CD14-positive monocyte (primary cell): ENCODE data around the gene EPB41L4A. TPM values are rescaled to one million over a fixed set of nuclear protein-coding genes. Genes with fewer than 3 reads are reported as not detected.
"Not testable (repeated sequence)": the region's sequence is repeated elsewhere in the genome, so short reads cannot be mapped to it uniquely, and the experiment has no call there.

Experiments
- DNase-seq, 3 donors: peaks; one replicate each; pipeline ENCODE4 v3.0.0-alpha.2; 2011 to 2022
- H2AFZ ChIP-seq: 2 replicates; pipeline ENCODE4 v1.6.0; 2012; ENCODE audit warnings: mild to moderate bottlenecking, low read depth, low read length, inconsistent platforms; ENCODE audit not compliant: insufficient read depth, poor library complexity, severe bottlenecking
- H3K27ac ChIP-seq, 2 donors: 1 replicate in 1 of 2; 2 replicates in 1 of 2; pipeline ENCODE4 v1.5.1; 2012 to 2013; ENCODE audit warnings: low read length in 2 of 2, control low read depth in 1 of 2, inconsistent platforms in 1 of 2, low read depth in 1 of 2, mild to moderate bottlenecking in 1 of 2
- H3K27me3 ChIP-seq, 2 donors: one replicate each; pipeline versions ENCODE4 v1.6.0 to v1.6.1; 2011 to 2013; ENCODE audit warnings: low read length in 2 of 2; ENCODE audit not compliant: control insufficient read depth in 2 of 2, insufficient read depth in 2 of 2
- H3K36me3 ChIP-seq, 2 donors: replicated peaks in 1 of 2; 1 replicate in 1 of 2; 2 replicates in 1 of 2; pipeline versions ENCODE4 v1.5.1 to v1.6.1; 2012 to 2013; ENCODE audit warnings: low read length in 2 of 2, control low read depth in 1 of 2, inconsistent platforms in 1 of 2, mild to moderate bottlenecking in 1 of 2; ENCODE audit not compliant: insufficient read depth in 2 of 2, control insufficient read depth in 1 of 2
- H3K4me1 ChIP-seq, 2 donors: 1 replicate in 1 of 2; 2 replicates in 1 of 2; pipeline versions ENCODE4 v1.5.1 to v1.6.1; 2012 to 2013; ENCODE audit warnings: low read length in 2 of 2, control low read depth in 1 of 2, inconsistent platforms in 1 of 2, mild to moderate bottlenecking in 1 of 2, moderate library complexity in 1 of 2; ENCODE audit not compliant: insufficient read depth in 2 of 2, control insufficient read depth in 1 of 2
- H3K4me2 ChIP-seq: replicated peaks from 2 replicates; pipeline ENCODE3; 2012; ENCODE audit warnings: low read length, moderate library complexity, mild to moderate bottlenecking; ENCODE audit not compliant: poor library complexity, severe bottlenecking; ENCODE audit errors: extremely low read depth
- H3K4me3 ChIP-seq, 3 experiments: fragments of 200-600 bp in 1 of 3; sonication (generic) in 1 of 3; replicated peaks in 1 of 3; 1 replicate in 2 of 3; 2 replicates in 1 of 3; pipeline ENCODE4 v1.5.1; 2011 to 2013; ENCODE audit warnings: low read length in 3 of 3, mild to moderate bottlenecking in 3 of 3, control low read depth in 2 of 3, low read depth in 2 of 3, inconsistent platforms in 1 of 3, moderate library complexity in 1 of 3
- H3K79me2 ChIP-seq: 2 replicates; pipeline ENCODE4 v1.6.0; 2012; ENCODE audit warnings: mild to moderate bottlenecking, control low read depth, inconsistent platforms, low read length, moderate library complexity; ENCODE audit not compliant: insufficient read depth
- H3K9ac ChIP-seq: 2 replicates; pipeline ENCODE4 v1.6.0; 2017; ENCODE audit warnings: low read length, mild to moderate bottlenecking; ENCODE audit not compliant: insufficient read depth, poor library complexity, severe bottlenecking
- H3K9me3 ChIP-seq, 2 donors: replicated peaks in 1 of 2; 1 replicate in 1 of 2; 2 replicates in 1 of 2; pipeline versions ENCODE4 v1.5.1 to v1.6.1; 2012 to 2013; ENCODE audit warnings: low read length in 2 of 2, control low read depth in 1 of 2; ENCODE audit not compliant: control insufficient read depth in 1 of 2, insufficient read depth in 1 of 2
- H4K20me1 ChIP-seq: 2 replicates; pipeline ENCODE4 v1.6.0; 2012; ENCODE audit warnings: mild to moderate bottlenecking, low read length, control low read depth, moderate library complexity; ENCODE audit not compliant: insufficient read depth
- H3K27ac Mint-ChIP-seq, 7 donors: one replicate each; pipeline ENCODE4 v1.8.0; 2020; ENCODE audit warnings: mild to moderate bottlenecking in 7 of 7, mixed read lengths in 7 of 7, moderate library complexity in 6 of 7, inconsistent platforms in 2 of 7
- H3K27me3 Mint-ChIP-seq, 3 donors: one replicate each; pipeline ENCODE4 v1.8.0; 2021 to 2022; ENCODE audit warnings: low read depth in 3 of 3, mild to moderate bottlenecking in 3 of 3, mixed read lengths in 3 of 3, moderate library complexity in 3 of 3, inconsistent platforms in 1 of 3
- H3K36me3 Mint-ChIP-seq, 2 donors: one replicate each; pipeline ENCODE4 v1.8.0; 2020; ENCODE audit warnings: mixed read lengths in 2 of 2, inconsistent platforms in 1 of 2, mild to moderate bottlenecking in 1 of 2
- H3K4me1 Mint-ChIP-seq: one replicate; pipeline ENCODE4 v1.8.0; 2020; ENCODE audit warnings: mild to moderate bottlenecking, mixed read lengths
- H3K4me3 Mint-ChIP-seq, 2 donors: one replicate each; pipeline ENCODE4 v1.8.0; 2020; ENCODE audit warnings: mild to moderate bottlenecking in 2 of 2, mixed read lengths in 2 of 2, moderate library complexity in 1 of 2
- H3K9me3 Mint-ChIP-seq, 7 donors: one replicate each; pipeline ENCODE4 v1.8.0; 2020 to 2022; ENCODE audit warnings: mixed read lengths in 7 of 7, mild to moderate bottlenecking in 6 of 7, moderate library complexity in 6 of 7, inconsistent platforms in 2 of 7
- CTCF ChIP-seq: fragments of 200-600 bp; IDR thresholded peaks from one replicate; pipeline ENCODE4 v1.8.0; 2022; ENCODE audit warnings: antibody characterized with exemption, mild to moderate bottlenecking
- WGBS: methylation state at CpG from one replicate; pipeline ENCODE4 v1.1.5; 2013; ENCODE audit warnings: missing lambda C conversion rate; ENCODE audit not compliant: insufficient coverage; 5-methylcytosine and 5-hydroxymethylcytosine counted together
- intact Hi-C, 2 donors: fragments of 100-400 bp; cut with micrococcal nuclease; formaldehyde crosslinking; loops; one replicate each; pipeline versions ENCODE4 v1.15.0 to v1.15.1; 2023
- polyA plus RNA-seq, 3 donors: library from polyadenylated mRNA; depleted of rRNA in 1 of 3; unstranded in 2 of 3; stranded (reverse) in 1 of 3; fragments of 300-500 nt in 2 of 3; fragments of >200 nt in 1 of 3; fragmentation: Illumina TruSeq in 2 of 3; gene quantifications; 1 replicate in 2 of 3; 2 replicates in 1 of 3; pipeline ENCODE4 v1.2.3, GENCODE V29; 2012 to 2021

The EPB41L4A gene
- polyA plus RNA-seq, 3 donors, result 0.01 to 0.05 TPM; not detected in 1

GRCh38 chr5:112366987-112367386 is 52.1 kb downstream of the EPB41L4A start:
- Histone ChIP-seq H3K4me1 (no peaks in the 10 kb centered on the region), H3K27ac (no peak overlapping the region), H3K4me2 (no peak overlapping the region), H2AFZ (no peak overlapping the region), H3K9me3 (no peaks in the 10 kb centered on the region), H3K4me3 (no peak overlapping the region), H4K20me1 (no peaks in the 10 kb centered on the region), H3K27me3 (no peaks in the 10 kb centered on the region), H3K9ac (no peak overlapping the region), H3K79me2 (no peaks in the 10 kb centered on the region), H3K36me3 (no peaks in the 10 kb centered on the region)
- intact Hi-C loops, result no loop called here
- Mint-ChIP-seq H3K4me1 (no peaks in the 10 kb centered on the region), H3K9me3 (peaks cover 0 to 4% (median 0%) of the 10 kb centered on the region in 7 donors), H3K36me3 (no peaks in the 10 kb centered on the region), H3K27ac (no peak overlapping the region), H3K4me3 (no peak overlapping the region), H3K27me3 (peaks cover 0 to 2% (median 0%) of the 10 kb centered on the region in 3 donors)
- no peak for DNase-seq
- WGBS, result 94% methylated on average over 2 of the region's 2 CpGs
- no peak for TF ChIP-seq CTCF

DNA sequence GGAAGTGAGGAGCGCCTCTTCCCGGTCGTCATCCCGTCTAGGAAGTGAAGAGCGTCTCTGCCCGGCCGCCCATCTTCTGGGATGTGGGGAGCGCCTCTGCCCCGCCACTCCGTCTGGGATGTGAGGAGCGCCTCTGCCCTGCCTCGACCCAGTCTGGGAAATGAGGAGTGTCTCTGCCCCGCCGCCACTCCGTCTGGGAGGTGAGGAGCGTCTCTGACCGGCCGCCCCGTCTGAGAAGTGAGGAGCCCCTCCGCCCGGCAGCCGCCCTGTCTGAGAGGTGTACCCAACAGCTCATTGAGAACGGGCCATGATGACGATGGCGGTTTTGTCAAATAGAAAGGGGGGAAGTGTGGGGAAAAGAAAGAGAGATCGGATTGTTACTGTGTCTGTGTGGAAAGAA is 58.3 kb downstream of the EPB41L4A start:
- DNase-seq, H3K27ac ChIP-seq, H3K36me3 ChIP-seq, H3K4me2 ChIP-seq, H3K9me3 ChIP-seq, H3K27me3 Mint-ChIP-seq, intact Hi-C loops, H4K20me1 ChIP-seq, H2AFZ ChIP-seq, H3K9ac ChIP-seq, H3K4me1 Mint-ChIP-seq, H3K4me1 ChIP-seq, H3K4me3 Mint-ChIP-seq, H3K27me3 ChIP-seq, H3K79me2 ChIP-seq, H3K4me3 ChIP-seq, H3K27ac Mint-ChIP-seq, H3K36me3 Mint-ChIP-seq: not testable (repeated sequence)
- peaks cover 3 to 18% (median 8%) of the 10 kb centered on the region in 7 donors for H3K9me3 Mint-ChIP-seq
- WGBS, result 90% methylated on average over 8 of the region's 26 CpGs
